GM20000 (cell line): ENCODE measurements around the gene CFAP20.

ENCODE experiments used
- DNase-seq: peaks from one replicate; pipeline ENCODE4 v3.0.0; 2012; ENCODE audit warnings: low spot score
- CTCF ChIP-seq: IDR thresholded peaks from 2 replicates; pipeline ENCODE4 v1.5.1; 2012; ENCODE audit warnings: mild to moderate bottlenecking, control low read depth; ENCODE audit errors: extremely low read depth, missing control alignments

CFAP20 gene

GRCh38 chr16:58116529-58116928 is 12.7 kb downstream of the CFAP20 start:
- DNase-seq, result no peak
- TF ChIP-seq CTCF, result no peak

DNA sequence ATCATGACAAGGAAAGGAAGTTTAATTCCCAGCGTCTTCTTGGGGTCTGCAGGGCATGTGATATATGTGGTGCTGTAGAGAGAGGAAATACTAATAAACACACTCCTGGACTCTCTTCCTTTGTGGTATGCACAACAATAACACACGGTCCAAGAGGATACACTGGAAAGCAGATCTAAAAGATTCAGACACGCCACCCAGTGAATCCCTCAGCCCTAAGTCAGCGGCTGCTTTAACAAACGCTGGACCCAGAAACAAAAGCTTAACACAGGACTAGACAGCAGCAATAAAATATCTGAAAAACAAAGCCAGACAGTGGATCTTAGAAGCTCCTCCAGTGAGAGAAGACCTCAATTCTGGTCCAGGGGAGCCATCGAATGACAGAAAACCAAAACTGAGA is 13.1 kb downstream of the CFAP20 start:
- DNase-seq, result no peak
- no peak for TF ChIP-seq CTCF

- no peak for TF ChIP-seq CTCF
- no peak for DNase-seq
These were observed 14.1 kb downstream of the CFAP20 start for GRCh38 chr16:58114827-58115825.

GRCh38 chr16:58111302-58111627 is 17.9 kb downstream of the CFAP20 start:
- no peak for TF ChIP-seq CTCF

GRCh38 chr16:58110571-58111301 is 18.4 kb downstream of the CFAP20 start:
- DNase-seq, result no peak
- TF ChIP-seq CTCF, result no peak

More at GRCh38 chr16:58111302-58111627, 17.9 kb downstream of the CFAP20 start:
- no peak for DNase-seq

DNA sequence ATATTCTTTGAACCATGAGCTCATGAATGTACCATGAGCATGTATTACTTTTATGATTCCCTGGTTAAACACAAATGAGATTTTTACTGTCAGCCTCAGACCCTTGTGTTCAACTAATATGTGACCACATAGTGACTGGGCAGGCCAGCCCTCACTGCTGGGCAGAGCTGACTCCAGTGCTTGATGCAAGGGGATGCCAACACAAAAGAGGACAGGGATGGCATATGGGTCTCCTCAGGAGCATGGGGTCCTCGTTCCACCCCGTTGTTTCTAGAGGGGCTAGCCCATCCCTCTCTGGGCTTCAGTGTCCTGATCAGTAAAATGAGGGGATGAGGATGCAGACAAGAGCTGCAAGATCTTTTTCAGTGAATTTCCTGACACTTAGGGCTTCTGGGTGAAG is 19.3 kb downstream of the CFAP20 start:
- DNase-seq, result no peak
- TF ChIP-seq CTCF, result no peak

DNA sequence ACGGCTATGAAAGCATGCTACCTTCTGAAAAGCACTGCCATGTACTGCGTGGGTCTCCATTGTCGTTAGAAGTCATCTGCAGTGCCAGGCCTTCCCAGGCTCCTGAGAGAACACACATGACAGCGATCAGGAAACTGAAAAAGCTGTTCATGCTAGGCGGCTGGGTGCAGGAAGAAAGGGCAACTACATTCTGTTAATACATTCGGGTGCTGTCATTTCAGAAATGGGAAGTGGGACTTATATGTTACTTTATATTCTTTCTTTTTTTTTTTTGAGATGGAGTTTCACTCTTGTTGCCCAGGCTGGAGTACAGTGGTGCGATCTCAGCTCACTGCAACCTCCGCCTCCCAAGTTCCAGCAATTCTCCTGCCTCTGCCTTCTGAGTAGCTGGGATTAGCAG is 19.9 kb downstream of the CFAP20 start:
- DNase-seq, result no peak
- TF ChIP-seq CTCF, result no peak
